C4-2B (cell line): ENCODE measurements around the gene LTBP1.

Experiments
- H3K27ac ChIP-seq: fragments of 450-650 bp; 2 replicates; pipeline ENCODE4 v1.5.1; 2017
- CTCF ChIP-seq: fragments of 450-650 bp; conservative IDR thresholded peaks from 2 replicates; pipeline ENCODE4 v1.5.1; 2017; ENCODE audit warnings: mild to moderate bottlenecking
- ZFX ChIP-seq: fragments of 450-650 bp; IDR thresholded peaks from 2 replicates; pipeline ENCODE4 v1.6.1; 2017

LTBP1 gene

GRCh38 chr2:33337981-33338380, 391.2 kb downstream of the LTBP1 start:
- no peak for TF ChIP-seq CTCF
- no peak for TF ChIP-seq ZFX
- no peak overlapping the region for H3K27ac ChIP-seq

- H3K27ac ChIP-seq = no peak overlapping the region
- no peak for TF ChIP-seq CTCF
- no peak for TF ChIP-seq ZFX
These were observed 392.5 kb downstream of the LTBP1 start for GRCh38 chr2:33339269-33339668.

- no peak for TF ChIP-seq CTCF
- TF ChIP-seq ZFX = no peak
- no peak overlapping the region for H3K27ac ChIP-seq
These were observed 393.5 kb downstream of the LTBP1 start for GRCh38 chr2:33340280-33340679.

GRCh38 chr2:33342171-33342570, 395.4 kb downstream of the LTBP1 start:
- H3K27ac ChIP-seq = no peak overlapping the region
- TF ChIP-seq CTCF = no peak
- no peak for TF ChIP-seq ZFX

- no peak overlapping the region for H3K27ac ChIP-seq
- TF ChIP-seq ZFX = no peak
- TF ChIP-seq CTCF = no peak
These were observed 396.0 kb downstream of the LTBP1 start for GRCh38 chr2:33342705-33343104.

- no peak overlapping the region for H3K27ac ChIP-seq
- TF ChIP-seq ZFX (no peak), CTCF (no peak)
These were observed 396.7 kb downstream of the LTBP1 start for GRCh38 chr2:33343387-33343895.

GRCh38 chr2:33344230-33344629, 397.5 kb downstream of the LTBP1 start:
- H3K27ac ChIP-seq = no peak overlapping the region
- TF ChIP-seq CTCF (no peak), ZFX (no peak)
